Natural killer cell (primary cell): Measurements from ENCODE around the gene FGF11. TPM values are rescaled to one million over a fixed set of nuclear protein-coding genes. Genes with fewer than 3 reads are reported as not detected.

Experiments used
- ATAC-seq, 3 donors: fragments of 150-1000 bp in 2 of 3; fragments of 200-7000 bp in 1 of 3; cut with Tn5 transposase; 1 replicate in 1 of 3; 2 replicates in 2 of 3; pipeline ENCODE4 v1.10.0; 2021; ENCODE audit warnings: mild to moderate bottlenecking in 2 of 3, moderate library complexity in 2 of 3
- DNase-seq, 2 donors: peaks; one replicate each; pipeline versions ENCODE4 v3.0.0 to v3.0.0-alpha.2; 2013 to 2021; ENCODE audit warnings: mixed read lengths in 1 of 2
- H3K27ac ChIP-seq: one replicate; pipeline ENCODE4 v1.5.1; 2013; ENCODE audit warnings: mild to moderate bottlenecking, low read length
- H3K27me3 ChIP-seq: one replicate; pipeline ENCODE4 v1.6.1; 2013; ENCODE audit warnings: low read length; ENCODE audit not compliant: control insufficient read depth, insufficient read depth
- H3K36me3 ChIP-seq: one replicate; pipeline ENCODE4 v1.6.1; 2013; ENCODE audit warnings: low read length; ENCODE audit not compliant: control insufficient read depth, insufficient read depth
- H3K4me1 ChIP-seq: one replicate; pipeline ENCODE4 v1.6.1; 2013; ENCODE audit warnings: low read length; ENCODE audit not compliant: control insufficient read depth, insufficient read depth
- H3K4me3 ChIP-seq: one replicate; pipeline ENCODE4 v1.5.1; 2013; ENCODE audit warnings: low read length
- H3K9me3 ChIP-seq: one replicate; pipeline ENCODE4 v1.6.1; 2013; ENCODE audit warnings: low read length; ENCODE audit not compliant: control insufficient read depth, insufficient read depth
- H3K27ac Mint-ChIP-seq, 2 donors: one replicate each; pipeline ENCODE4 v1.8.0; 2022; ENCODE audit warnings: mild to moderate bottlenecking in 2 of 2, mixed read lengths in 2 of 2, moderate library complexity in 1 of 2
- H3K27me3 Mint-ChIP-seq, 2 donors: one replicate each; pipeline ENCODE4 v1.8.0; 2022; ENCODE audit warnings: low read depth in 2 of 2, mixed read lengths in 2 of 2
- H3K36me3 Mint-ChIP-seq: one replicate; pipeline ENCODE4 v1.8.0; 2022; ENCODE audit warnings: mixed read lengths
- H3K4me1 Mint-ChIP-seq, 2 donors: one replicate each; pipeline ENCODE4 v1.8.0; 2022; ENCODE audit warnings: mixed read lengths in 2 of 2
- H3K4me3 Mint-ChIP-seq: one replicate; pipeline ENCODE4 v1.8.0; 2022; ENCODE audit warnings: mild to moderate bottlenecking, moderate library complexity, mixed read lengths
- H3K9me3 Mint-ChIP-seq, 2 donors: one replicate each; pipeline ENCODE4 v1.8.0; 2022; ENCODE audit warnings: mixed read lengths in 2 of 2
- WGBS: methylation state at CpG from one replicate; pipeline ENCODE4 v1.1.7; 2013; ENCODE audit warnings: missing lambda C conversion rate; ENCODE audit not compliant: insufficient coverage; 5-methylcytosine and 5-hydroxymethylcytosine counted together
- intact Hi-C: fragments of 100-400 bp; cut with micrococcal nuclease; formaldehyde crosslinking; loops from one replicate; pipeline ENCODE4 v1.14.2; 2022
- total RNA-seq, 4 donors: library from RNA; stranded (reverse); fragments of 120-200 nt in 1 of 4; gene quantifications; one replicate each; pipeline versions ENCODE4 v1.2.3 to v1.2.4, GENCODE V29; 2013 to 2022
- TF ChIP-seq, protein P1 (sequence below): fragments of 200-600 bp; IDR thresholded peaks from one replicate; pipeline ENCODE4 v1.8.0; 2022; ENCODE audit warnings: antibody characterized with exemption

FGF11 gene
- total RNA-seq, 3 donors from 2014 or later (not counting 1 experiment from before 2014, with no cell fraction given), result 1.2 to 4.2 (median 1.9) TPM

DNA sequence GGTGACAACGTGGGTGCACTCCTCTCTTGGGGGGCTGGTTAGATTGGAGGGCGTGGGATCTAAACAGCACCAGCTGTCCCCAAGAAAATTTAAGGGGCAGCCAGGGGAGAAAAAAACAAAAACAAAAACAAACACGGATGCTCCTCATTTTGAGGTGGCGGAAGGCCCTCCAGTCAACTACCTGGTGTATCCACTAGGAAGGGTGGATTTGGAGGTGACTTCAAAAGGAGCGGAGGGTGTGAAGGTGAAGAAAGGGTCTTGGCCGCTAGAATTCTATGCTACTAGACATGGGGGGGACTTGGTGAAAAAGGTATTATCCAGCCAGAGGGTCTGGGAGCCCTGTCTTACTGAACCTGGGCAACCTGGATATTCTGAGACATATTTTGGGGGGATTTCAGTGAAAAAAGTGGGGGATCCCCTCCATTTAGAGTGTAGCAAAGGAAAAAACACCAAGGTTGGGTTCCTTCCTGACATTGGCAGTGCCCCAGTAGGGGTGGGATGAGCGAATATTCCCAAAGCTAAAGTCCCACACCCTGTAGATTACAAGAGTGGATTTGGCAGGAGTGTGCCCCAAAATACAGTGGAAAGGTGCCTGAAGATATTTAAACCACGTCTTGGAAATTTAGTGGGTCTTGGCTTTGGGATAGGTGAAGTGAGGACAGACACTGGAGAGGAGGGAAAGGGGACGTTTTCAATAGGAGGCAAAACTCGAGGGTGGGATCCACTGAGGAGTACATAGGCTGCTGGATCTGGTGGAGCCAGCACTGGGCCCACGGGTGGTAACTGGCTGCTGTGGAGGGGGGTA is 454 bp upstream of the FGF11 start:
- ATAC-seq, result no peak
- WGBS, result 55% methylated on average over 11 of the region's 11 CpGs
- intact Hi-C loops, result loop anchor here (5.0 kb wide), 2 partner anchors 63 to 87 kb away; partner anchors contain the start of gene KCTD11

DNA sequence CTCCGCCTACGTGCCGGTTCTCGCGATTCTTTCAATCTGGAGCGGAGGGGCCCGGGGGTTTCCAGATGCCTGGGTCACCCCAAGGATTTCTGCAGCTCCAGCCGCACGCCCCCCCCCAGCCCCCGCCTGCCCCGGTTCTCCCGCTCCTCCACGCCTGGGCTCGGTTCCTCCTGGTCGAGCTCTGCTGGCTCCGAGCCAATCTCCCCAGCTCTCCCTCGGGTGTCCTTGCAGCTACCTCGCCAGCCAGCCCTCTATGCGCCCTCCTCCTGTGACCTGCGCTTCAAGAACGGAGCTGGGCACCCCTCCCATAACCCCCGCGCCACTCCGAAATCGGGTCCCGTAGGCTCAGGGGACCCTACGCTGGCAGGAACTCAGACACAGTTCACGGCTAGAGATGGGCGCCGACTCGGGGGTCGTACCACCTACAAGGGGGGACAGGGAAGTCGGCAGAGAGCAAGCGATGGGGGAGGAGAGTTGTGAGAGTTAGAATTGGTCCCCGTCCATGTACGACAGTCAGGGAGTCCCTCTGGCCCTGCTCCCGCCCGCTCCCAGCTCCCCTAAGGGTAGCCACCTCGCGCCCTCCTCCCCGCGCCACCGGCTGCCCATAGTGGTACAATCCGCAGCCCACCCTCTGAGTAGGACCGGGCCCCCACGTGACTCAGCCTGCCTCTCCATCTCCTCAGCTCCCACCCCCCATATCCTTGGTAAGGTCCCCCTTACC is 961 bp downstream of the FGF11 start:
- Mint-ChIP-seq H3K9me3 (no peaks in the 10 kb centered on the region), H3K4me1 (peaks cover 29 to 48% of the 10 kb centered on the region in 2 donors), H3K27ac (peak overlapping the region in 1 of 2 donors; percentile 48), H3K27me3 (peaks cover 40 to 48% of the 10 kb centered on the region in 2 donors), H3K36me3 (no peaks in the 10 kb centered on the region), H3K4me3 (peak overlapping the region; percentile 69)
- 2% methylated on average over 46 of the region's 46 CpGs for WGBS
- TF ChIP-seq, protein P1, sequence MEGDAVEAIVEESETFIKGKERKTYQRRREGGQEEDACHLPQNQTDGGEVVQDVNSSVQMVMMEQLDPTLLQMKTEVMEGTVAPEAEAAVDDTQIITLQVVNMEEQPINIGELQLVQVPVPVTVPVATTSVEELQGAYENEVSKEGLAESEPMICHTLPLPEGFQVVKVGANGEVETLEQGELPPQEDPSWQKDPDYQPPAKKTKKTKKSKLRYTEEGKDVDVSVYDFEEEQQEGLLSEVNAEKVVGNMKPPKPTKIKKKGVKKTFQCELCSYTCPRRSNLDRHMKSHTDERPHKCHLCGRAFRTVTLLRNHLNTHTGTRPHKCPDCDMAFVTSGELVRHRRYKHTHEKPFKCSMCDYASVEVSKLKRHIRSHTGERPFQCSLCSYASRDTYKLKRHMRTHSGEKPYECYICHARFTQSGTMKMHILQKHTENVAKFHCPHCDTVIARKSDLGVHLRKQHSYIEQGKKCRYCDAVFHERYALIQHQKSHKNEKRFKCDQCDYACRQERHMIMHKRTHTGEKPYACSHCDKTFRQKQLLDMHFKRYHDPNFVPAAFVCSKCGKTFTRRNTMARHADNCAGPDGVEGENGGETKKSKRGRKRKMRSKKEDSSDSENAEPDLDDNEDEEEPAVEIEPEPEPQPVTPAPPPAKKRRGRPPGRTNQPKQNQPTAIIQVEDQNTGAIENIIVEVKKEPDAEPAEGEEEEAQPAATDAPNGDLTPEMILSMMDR, result no peak
- DNase-seq, result peak in 1 of 2 donors; percentile 61
- Histone ChIP-seq H3K27ac (no peak overlapping the region), H3K4me1 (peaks cover 56% of the 10 kb centered on the region), H3K36me3 (no peaks in the 10 kb centered on the region), H3K27me3 (peaks cover 44% of the 10 kb centered on the region), H3K4me3 (no peak overlapping the region), H3K9me3 (no peaks in the 10 kb centered on the region)
- intact Hi-C loops, result no loop called here
- no peak for ATAC-seq

More for the DNA sequence above, 454 bp upstream of the FGF11 start:
- TF ChIP-seq, protein P1, result no peak
- Mint-ChIP-seq H3K4me3 (peak overlapping the region; percentile 47), H3K27ac (peak overlapping the region in 1 of 2 donors; percentile 31), H3K9me3 (no peaks in the 10 kb centered on the region), H3K27me3 (peaks cover 35 to 42% of the 10 kb centered on the region in 2 donors), H3K36me3 (no peaks in the 10 kb centered on the region), H3K4me1 (peaks cover 29 to 49% of the 10 kb centered on the region in 2 donors)
- Histone ChIP-seq H3K36me3 (no peaks in the 10 kb centered on the region), H3K9me3 (no peaks in the 10 kb centered on the region), H3K4me1 (peaks cover 57% of the 10 kb centered on the region), H3K4me3 (no peak overlapping the region), H3K27ac (no peak overlapping the region), H3K27me3 (peaks cover 35% of the 10 kb centered on the region)
- DNase-seq, result no peak

DNA sequence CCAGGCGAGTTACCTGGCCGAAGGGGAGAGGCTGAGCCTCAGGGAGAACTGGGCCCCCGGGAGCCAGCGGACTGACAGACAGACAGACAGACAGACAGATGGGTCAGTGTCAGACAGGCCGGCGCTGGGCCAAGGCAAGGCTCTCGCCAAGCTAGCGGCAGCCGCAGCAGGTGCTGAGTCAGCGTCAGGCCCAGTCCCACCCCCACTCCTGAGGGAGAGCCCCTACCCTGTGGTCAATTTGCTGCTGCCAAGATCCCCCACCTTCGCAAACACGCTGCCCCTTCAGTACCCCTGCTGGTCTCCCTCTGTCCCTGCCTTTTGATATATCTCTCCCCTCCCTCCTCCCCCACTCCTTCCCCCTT is 1.5 kb downstream of the FGF11 start:
- Mint-ChIP-seq H3K4me1 (peaks cover 32 to 51% of the 10 kb centered on the region in 2 donors), H3K36me3 (no peaks in the 10 kb centered on the region), H3K27me3 (peaks cover 45 to 53% of the 10 kb centered on the region in 2 donors), H3K27ac (no peak overlapping the region), H3K9me3 (no peaks in the 10 kb centered on the region), H3K4me3 (no peak overlapping the region)
- TF ChIP-seq, protein P1, result no peak
- Histone ChIP-seq H3K27ac (no peak overlapping the region), H3K36me3 (no peaks in the 10 kb centered on the region), H3K9me3 (no peaks in the 10 kb centered on the region), H3K27me3 (peaks cover 49% of the 10 kb centered on the region), H3K4me3 (no peak overlapping the region), H3K4me1 (peaks cover 58% of the 10 kb centered on the region)
- ATAC-seq (no peak), DNase-seq (peak; percentile 21 to 25)
- WGBS, result 7% methylated on average over 12 of the region's 12 CpGs
- intact Hi-C loops, result no loop called here
